Suprapubic skin (tissue), 2 donors: ENCODE results near the gene MTCH1.

Experiments
- EP300 ChIP-seq: sonication (generic); formaldehyde crosslinking; IDR thresholded peaks from one replicate; pipeline ENCODE4 v1.6.1; 2017; ENCODE audit warnings: antibody characterized with exemption
- POLR2A ChIP-seq, 2 donors: fragments of 450-650 bp; IDR thresholded peaks; one replicate each; pipeline ENCODE4 v1.6.1; 2017; ENCODE audit warnings: antibody characterized with exemption in 2 of 2, mild to moderate bottlenecking in 2 of 2, moderate library complexity in 2 of 2

DNA sequence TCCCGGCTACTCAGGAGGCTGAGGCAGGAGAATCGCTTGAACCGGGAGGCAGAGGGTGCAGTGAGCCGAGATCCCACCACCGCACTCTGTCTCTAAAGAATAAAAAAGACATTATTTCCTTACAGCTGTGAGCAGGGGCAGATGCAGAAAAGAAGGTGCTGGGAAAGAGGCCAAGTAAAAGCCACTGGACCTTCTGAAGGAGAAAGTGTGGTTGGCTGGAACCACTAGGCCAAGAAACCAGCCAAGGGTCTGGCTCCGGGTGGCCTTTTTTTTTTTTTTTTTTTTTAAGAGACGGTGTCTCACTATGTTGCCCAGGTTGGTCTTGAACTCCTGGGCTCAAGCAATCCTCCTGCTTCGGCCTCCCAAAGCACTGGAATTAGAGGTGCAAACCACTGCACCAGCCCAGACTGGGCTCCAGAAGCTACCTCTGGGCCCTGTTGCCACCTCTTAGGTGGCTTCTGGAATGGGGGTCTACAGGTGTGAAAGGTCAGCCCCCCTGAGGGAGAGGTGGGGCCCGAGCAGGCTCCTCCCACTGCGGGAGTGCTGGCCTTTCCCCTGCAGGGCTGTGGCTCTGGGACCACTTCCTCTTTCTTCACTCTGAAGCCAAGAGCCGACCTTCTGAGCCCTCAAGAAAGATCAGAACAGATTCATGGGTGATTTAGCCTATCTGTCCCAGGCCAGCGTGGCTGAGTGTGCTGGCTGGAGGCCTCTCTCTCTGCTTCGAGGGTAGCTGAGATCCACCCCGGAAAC lies 19.2 kb upstream of the MTCH1 start, which contains the start of gene FGD2:
- no peak for TF ChIP-seq EP300
- no peak for TF ChIP-seq POLR2A (IDR thresholded peaks at IDR 0.05)
